Gastrocnemius medialis (tissue), 4 donors: Measurements from ENCODE around the gene EIF4E2. TPM values are rescaled to one million over a fixed set of nuclear protein-coding genes. Genes with fewer than 3 reads are reported as not detected.
"Not testable (repeated sequence)": the region's sequence is repeated elsewhere in the genome, so short reads cannot be mapped to it uniquely, and the experiment has no call there.

Experiments
- ATAC-seq, 2 donors: fragments of 150-250 bp; one replicate each; pipeline ENCODE4 v1.9.1; 2016
- DNase-seq, 2 donors: peaks; one replicate each; pipeline ENCODE4 v3.0.0-alpha.2; 2019
- H3K27ac ChIP-seq, 4 donors: fragments of 200-600 bp; sonication (generic); 1 replicate in 1 of 4; 2 replicates in 3 of 4; pipeline ENCODE4 v1.5.1; 2016 to 2018; ENCODE audit warnings: mild to moderate bottlenecking in 2 of 4, moderate library complexity in 1 of 4
- H3K27me3 ChIP-seq, 3 donors: fragments of 200-600 bp; sonication (generic) in 2 of 3; 1 replicate in 1 of 3; 2 replicates in 2 of 3; pipeline versions ENCODE4 v1.5.1 to v1.6.0; 2016 to 2019; ENCODE audit warnings: mild to moderate bottlenecking in 1 of 3, moderate library complexity in 1 of 3
- H3K36me3 ChIP-seq, 2 donors: fragments of 200-600 bp; sonication (generic) in 1 of 2; one replicate each; pipeline ENCODE4 v1.5.1; 2017 to 2018
- H3K4me1 ChIP-seq, 2 donors: fragments of 200-600 bp; sonication (generic) in 1 of 2; one replicate each; pipeline ENCODE4 v1.5.1; 2016 to 2017; ENCODE audit warnings: mild to moderate bottlenecking in 2 of 2
- H3K4me3 ChIP-seq, 4 donors: fragments of 200-600 bp; sonication (generic) in 3 of 4; 1 replicate in 1 of 4; 2 replicates in 3 of 4; pipeline ENCODE4 v1.5.1; 2016 to 2019; ENCODE audit warnings: mild to moderate bottlenecking in 2 of 4
- H3K9me3 ChIP-seq, 3 donors: fragments of 200-600 bp; sonication (generic) in 2 of 3; 1 replicate in 1 of 3; 2 replicates in 2 of 3; pipeline ENCODE4 v1.5.1; 2016 to 2019
- CTCF ChIP-seq, 5 experiments: fragments of 450-650 bp in 3 of 5; fragments of 200-600 bp in 2 of 5; sonication (generic) in 2 of 5; IDR thresholded peaks in 4 of 5; conservative IDR thresholded peaks in 1 of 5; 1 replicate in 4 of 5; 2 replicates in 1 of 5; pipeline ENCODE4 v1.5.1; 2016 to 2019; ENCODE audit warnings: antibody characterized with exemption in 5 of 5, mild to moderate bottlenecking in 3 of 5, moderate library complexity in 3 of 5
- POLR2A ChIP-seq, 2 donors: fragments of 450-650 bp; IDR thresholded peaks; one replicate each; pipeline ENCODE4 v1.6.1; 2017; ENCODE audit warnings: antibody characterized with exemption in 2 of 2, mild to moderate bottlenecking in 2 of 2, moderate library complexity in 2 of 2
- in situ Hi-C, 4 donors: fragments of 200-750 bp; cut with MboI; loops; one replicate each; pipeline versions ENCODE4 v1.15.0 to v1.8.0; 2017; ENCODE audit warnings: low sequenced_read_pairs in 4 of 4
- intact Hi-C: fragments of 100-400 bp; cut with DNase I; formaldehyde crosslinking; loops from one replicate; pipeline ENCODE4 v1.15.1; 2023; ENCODE audit warnings: low total_unique reads
- total RNA-seq, 4 donors: library from RNA; depleted of rRNA; stranded (reverse); fragments of >200 nt; gene quantifications; one replicate each; pipeline versions ENCODE4 v1.1.0 to v1.2.3, GENCODE V29; 2016

The EIF4E2 gene
- total RNA-seq, 4 donors from 2014 or later, result 57.9 to 111 (median 71.2) TPM

- in situ Hi-C loops (no loop called here), intact Hi-C loops (loop anchor here (10.0 kb wide), 1 partner anchor 215 kb away; no protein-coding TSS in a partner anchor)
- DNase-seq (no peak), ATAC-seq (no peak)
- Histone ChIP-seq H3K27me3 (no peaks in the 10 kb centered on the region), H3K27ac (peak overlapping the region; percentile 90 to 97 (median 94)), H3K9me3 (no peaks in the 10 kb centered on the region), H3K4me1 (peaks cover 31 to 43% of the 10 kb centered on the region in 2 donors), H3K36me3 (peaks cover 0 to 3% of the 10 kb centered on the region in 2 donors), H3K4me3 (no peak overlapping the region)
- TF ChIP-seq CTCF (IDR thresholded peaks at IDR 0.05 in 4 of 5, conservative IDR thresholded peaks at IDR 0.05 in 1 of 5) (no peak), POLR2A (IDR thresholded peaks at IDR 0.05) (no peak)
Measured at GRCh38 chr2:232529806-232530547, 20.5 kb upstream of the EIF4E2 start.

DNA sequence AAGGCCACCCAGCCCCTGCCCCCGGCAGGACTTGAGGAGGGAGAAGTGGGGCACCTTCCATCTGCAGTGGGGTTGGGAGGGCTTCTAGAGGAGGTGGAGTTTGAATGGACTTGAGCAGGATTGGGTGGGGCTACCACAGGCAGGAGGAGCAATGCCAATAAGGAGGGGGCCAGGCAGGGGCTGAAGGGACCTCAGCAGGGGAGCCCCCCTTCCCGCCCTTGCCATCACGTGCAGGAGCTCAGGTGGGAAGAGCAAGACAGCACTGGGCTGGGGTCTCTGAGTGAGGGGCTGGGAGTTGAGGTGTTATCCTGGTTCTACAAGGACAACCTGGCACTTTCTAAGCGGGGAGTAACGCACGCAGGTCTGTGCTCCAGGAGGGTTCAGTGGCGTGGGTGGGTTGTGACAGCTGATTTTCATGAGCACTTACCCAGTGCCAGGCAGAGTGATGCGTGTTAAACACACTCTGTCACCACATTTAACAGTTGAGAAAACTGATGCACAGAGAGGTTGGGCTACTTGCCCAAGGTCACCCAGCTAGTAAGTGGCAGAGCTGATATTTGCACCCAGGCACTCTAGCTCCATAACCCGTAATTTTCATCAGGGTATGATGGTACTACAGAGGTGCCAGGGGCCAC lies 19.7 kb upstream of the EIF4E2 start:
- TF ChIP-seq CTCF (IDR thresholded peaks at IDR 0.05 in 4 of 5, conservative IDR thresholded peaks at IDR 0.05 in 1 of 5), result no peak
- TF ChIP-seq POLR2A (IDR thresholded peaks at IDR 0.05), result no peak
- intact Hi-C loops, result no loop called here
- Histone ChIP-seq H3K4me1 (peaks cover 23 to 37% of the 10 kb centered on the region in 2 donors), H3K27ac (no peak overlapping the region), H3K36me3 (peaks cover 0 to 10% of the 10 kb centered on the region in 2 donors), H3K9me3 (no peaks in the 10 kb centered on the region), H3K4me3 (no peak overlapping the region), H3K27me3 (no peaks in the 10 kb centered on the region)
- in situ Hi-C loops, result no loop called here
- no peak for DNase-seq
- ATAC-seq, result no peak

GRCh38 chr2:232532419-232532818 lies 18.1 kb upstream of the EIF4E2 start:
- in situ Hi-C loops (no loop called here), intact Hi-C loops (no loop called here)
- no peak overlapping the region for H3K27ac ChIP-seq
- no peaks in the 10 kb centered on the region for H3K27me3 ChIP-seq
- H3K9me3 ChIP-seq, result no peaks in the 10 kb centered on the region
- no peak for TF ChIP-seq CTCF (IDR thresholded peaks at IDR 0.05 in 4 of 5, conservative IDR thresholded peaks at IDR 0.05 in 1 of 5)
- no peak for TF ChIP-seq POLR2A (IDR thresholded peaks at IDR 0.05)
- H3K4me1 ChIP-seq, result peaks cover 22 to 38% of the 10 kb centered on the region in 2 donors
- peaks cover 0 to 10% of the 10 kb centered on the region in 2 donors for H3K36me3 ChIP-seq
- no peak overlapping the region for H3K4me3 ChIP-seq
- DNase-seq (no peak), ATAC-seq (no peak)

DNA sequence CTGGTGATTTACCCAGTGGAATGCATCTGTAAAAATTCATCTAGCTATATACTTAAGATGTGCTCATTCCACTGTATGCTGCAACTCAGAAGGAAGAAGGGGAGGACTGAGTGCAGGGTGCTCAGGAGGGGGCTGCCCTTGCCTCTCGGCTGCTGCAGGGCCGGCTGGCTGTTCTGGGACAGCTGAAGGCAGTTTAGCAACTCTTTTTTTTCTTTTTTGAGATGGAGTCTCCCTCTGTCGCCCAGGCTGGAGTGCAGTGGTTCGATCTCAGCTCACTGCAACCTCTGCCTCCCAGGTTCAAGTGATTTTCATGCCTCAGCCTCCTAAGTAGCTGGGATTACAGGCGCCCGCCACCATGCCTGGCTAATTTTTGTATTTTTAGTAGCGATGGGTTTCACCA lies 17.7 kb upstream of the EIF4E2 start:
- ATAC-seq, DNase-seq, H3K9me3 ChIP-seq, in situ Hi-C loops, H3K36me3 ChIP-seq, intact Hi-C loops, H3K27ac ChIP-seq, H3K4me3 ChIP-seq, H3K27me3 ChIP-seq: not testable (repeated sequence)
- peaks cover 22 to 38% of the 10 kb centered on the region in 2 donors for H3K4me1 ChIP-seq

DNA sequence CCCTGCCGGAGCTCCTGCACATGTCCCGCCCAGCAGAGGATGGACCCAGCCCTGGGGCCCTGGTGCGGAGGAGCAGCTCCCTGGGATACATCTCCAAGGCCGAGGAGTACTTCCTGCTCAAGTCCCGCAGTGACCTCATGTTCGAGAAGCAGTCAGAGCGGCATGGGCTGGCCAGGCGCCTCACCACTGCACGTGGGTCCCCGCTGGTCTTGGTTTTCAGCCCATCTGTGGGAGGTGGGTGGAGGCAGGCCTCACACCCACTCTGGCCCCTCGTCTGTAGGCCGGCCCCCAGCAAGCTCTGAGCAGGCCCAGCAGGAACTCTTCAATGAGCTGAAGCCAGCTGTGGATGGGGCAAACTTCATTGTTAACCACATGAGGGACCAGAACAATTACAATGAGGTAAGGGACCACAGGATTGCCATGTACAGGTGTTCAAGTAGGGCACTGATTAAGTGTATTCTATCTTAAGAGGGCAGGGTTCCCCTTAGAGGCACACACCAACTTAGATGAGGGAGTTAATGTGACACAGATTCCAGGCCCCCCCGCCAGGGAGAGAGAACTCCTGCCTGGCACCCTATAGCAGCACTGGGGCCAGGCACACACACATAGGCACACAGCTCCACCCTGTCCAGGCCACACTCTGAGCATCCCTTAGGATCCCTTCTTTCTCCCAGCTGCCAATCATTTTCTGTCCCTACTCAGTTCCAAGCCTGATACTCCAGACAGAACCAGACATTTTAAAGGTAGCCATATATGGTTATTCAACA lies 16.4 kb upstream of the EIF4E2 start:
- DNase-seq, result no peak

More for the DNA sequence above, 16.4 kb upstream of the EIF4E2 start:
- ATAC-seq, result no peak
- no peaks in the 10 kb centered on the region for H3K9me3 ChIP-seq
- peaks cover 19 to 36% of the 10 kb centered on the region in 2 donors for H3K4me1 ChIP-seq
- TF ChIP-seq POLR2A (IDR thresholded peaks at IDR 0.05) (no peak), CTCF (IDR thresholded peaks at IDR 0.05 in 4 of 5, conservative IDR thresholded peaks at IDR 0.05 in 1 of 5) (no peak)
- no peak overlapping the region for H3K4me3 ChIP-seq
- in situ Hi-C loops (no loop called here), intact Hi-C loops (no loop called here)
- no peak overlapping the region for H3K27ac ChIP-seq
- peaks cover 0 to 10% of the 10 kb centered on the region in 2 donors for H3K36me3 ChIP-seq
- H3K27me3 ChIP-seq, result no peaks in the 10 kb centered on the region
